HepG2 (cell line): ENCODE results near the gene TMEM41A. TPM values are rescaled to one million over a fixed set of nuclear protein-coding genes. Genes with fewer than 3 reads are reported as not detected.

Source experiments
- ADNP ChIP-seq: sonication (generic); formaldehyde crosslinking; IDR thresholded peaks from 2 replicates; pipeline ENCODE4 v1.4.0; 2020; ENCODE audit warnings: missing genetic modification reagents
- ESRRA ChIP-seq: sonication (generic); formaldehyde crosslinking; IDR thresholded peaks from 2 replicates; pipeline ENCODE4 v1.5.1; 2020; ENCODE audit warnings: mild to moderate bottlenecking, low read depth, missing genetic modification reagents
- FOXK2 ChIP-seq: fragments of 450-650 bp; IDR thresholded peaks from 2 replicates; pipeline ENCODE4 v1.6.1; 2016
- KDM2A ChIP-seq: sonication (generic); formaldehyde crosslinking; IDR thresholded peaks from 2 replicates; pipeline ENCODE4 v1.4.0; 2020; ENCODE audit warnings: low read depth, missing genetic modification reagents, borderline replicate concordance
- NR1H2 ChIP-seq: sonication (generic); formaldehyde crosslinking; IDR thresholded peaks from 2 replicates; pipeline ENCODE4 v1.8.1; 2022; ENCODE audit warnings: low read depth, missing genetic modification reagents, borderline replicate concordance
- RCOR2 ChIP-seq: IDR thresholded peaks from 2 replicates; pipeline ENCODE4 v1.6.1; 2016; ENCODE audit warnings: missing biosample characterization, missing genetic modification reagents
- SIX4 ChIP-seq: sonication (generic); formaldehyde crosslinking; IDR thresholded peaks from 2 replicates; pipeline ENCODE4 v1.4.0; 2020; ENCODE audit warnings: missing genetic modification reagents
- ZFP41 ChIP-seq: sonication (generic); formaldehyde crosslinking; IDR thresholded peaks from 2 replicates; pipeline ENCODE4 v1.4.0; 2020; ENCODE audit warnings: mild to moderate bottlenecking, missing genetic modification reagents, borderline replicate concordance
- ZFY ChIP-seq: sonication (generic); formaldehyde crosslinking; IDR thresholded peaks from 2 replicates; pipeline ENCODE4 v1.4.0; 2020; ENCODE audit warnings: missing genetic modification reagents
- ZNF331 ChIP-seq: sonication (generic); formaldehyde crosslinking; IDR thresholded peaks from 2 replicates; pipeline ENCODE4 v1.4.0; 2020; ENCODE audit warnings: missing genetic modification reagents
- ZSCAN29 ChIP-seq: sonication (generic); formaldehyde crosslinking; conservative IDR thresholded peaks from 2 replicates; pipeline ENCODE4 v1.4.0; 2020; ENCODE audit warnings: mild to moderate bottlenecking, missing genetic modification reagents
- polyA plus RNA-seq, 8 experiments: library from polyadenylated mRNA; depleted of rRNA in 3 of 8; stranded (reverse) in 7 of 8; unstranded in 1 of 8; fragments of >200 nt; fragmentation: Illumina TruSeq in 4 of 8; extraction: Trizol in 4 of 8; gene quantifications; 2 replicates each; pipeline versions ENCODE4 v1.2.1 to v1.2.3, GENCODE V29; 2011 to 2016; ENCODE audit warnings: low read depth in 4 of 8, missing spikeins in 1 of 8, mixed read lengths in 1 of 8; ENCODE audit not compliant: insufficient read depth in 1 of 8
- total RNA-seq, 5 experiments: library from RNA; depleted of rRNA; stranded (reverse); fragments of >200 nt; fragmentation: Illumina TruSeq; extraction: Trizol; gene quantifications; 2 replicates each; pipeline ENCODE4 v1.2.3, GENCODE V29; 2016; ENCODE audit warnings: low read depth in 1 of 5
- TF ChIP-seq, protein P1 (sequence below): sonication (generic); formaldehyde crosslinking; IDR thresholded peaks from 2 replicates; pipeline ENCODE4 v1.8.1; 2023; ENCODE audit warnings: mild to moderate bottlenecking, missing genetic modification reagents, borderline replicate concordance
- TF ChIP-seq, protein P2 (sequence below), 2 experiments: sonication (generic) in 1 of 2; formaldehyde crosslinking in 1 of 2; IDR thresholded peaks; 2 replicates each; pipeline versions ENCODE4 v1.5.1 to v1.6.1; 2011 to 2020; ENCODE audit warnings: borderline replicate concordance in 1 of 2, low read depth in 1 of 2, low read length in 1 of 2, mild to moderate bottlenecking in 1 of 2, missing genetic modification reagents in 1 of 2, moderate library complexity in 1 of 2
- TF ChIP-seq, protein P3 (sequence below): IDR thresholded peaks from 2 replicates; pipeline ENCODE4 v1.6.1; 2012; ENCODE audit warnings: inconsistent platforms
- TF ChIP-seq, protein P4 (sequence below): sonication (generic); formaldehyde crosslinking; IDR thresholded peaks from 2 replicates; pipeline ENCODE4 v1.4.0; 2020; ENCODE audit warnings: missing genetic modification reagents
- TF ChIP-seq, protein P5 (sequence below): sonication (generic); formaldehyde crosslinking; IDR thresholded peaks from 2 replicates; pipeline ENCODE4 v1.4.0; 2020; ENCODE audit warnings: missing genetic modification reagents, borderline replicate concordance

Gene TMEM41A
- total and polyA plus RNA-seq, 2 of the 13 experiments (the other 11 are each of a cell fraction or from before 2014, with no cell fraction given) = 30.0 to 40.0 TPM

DNA sequence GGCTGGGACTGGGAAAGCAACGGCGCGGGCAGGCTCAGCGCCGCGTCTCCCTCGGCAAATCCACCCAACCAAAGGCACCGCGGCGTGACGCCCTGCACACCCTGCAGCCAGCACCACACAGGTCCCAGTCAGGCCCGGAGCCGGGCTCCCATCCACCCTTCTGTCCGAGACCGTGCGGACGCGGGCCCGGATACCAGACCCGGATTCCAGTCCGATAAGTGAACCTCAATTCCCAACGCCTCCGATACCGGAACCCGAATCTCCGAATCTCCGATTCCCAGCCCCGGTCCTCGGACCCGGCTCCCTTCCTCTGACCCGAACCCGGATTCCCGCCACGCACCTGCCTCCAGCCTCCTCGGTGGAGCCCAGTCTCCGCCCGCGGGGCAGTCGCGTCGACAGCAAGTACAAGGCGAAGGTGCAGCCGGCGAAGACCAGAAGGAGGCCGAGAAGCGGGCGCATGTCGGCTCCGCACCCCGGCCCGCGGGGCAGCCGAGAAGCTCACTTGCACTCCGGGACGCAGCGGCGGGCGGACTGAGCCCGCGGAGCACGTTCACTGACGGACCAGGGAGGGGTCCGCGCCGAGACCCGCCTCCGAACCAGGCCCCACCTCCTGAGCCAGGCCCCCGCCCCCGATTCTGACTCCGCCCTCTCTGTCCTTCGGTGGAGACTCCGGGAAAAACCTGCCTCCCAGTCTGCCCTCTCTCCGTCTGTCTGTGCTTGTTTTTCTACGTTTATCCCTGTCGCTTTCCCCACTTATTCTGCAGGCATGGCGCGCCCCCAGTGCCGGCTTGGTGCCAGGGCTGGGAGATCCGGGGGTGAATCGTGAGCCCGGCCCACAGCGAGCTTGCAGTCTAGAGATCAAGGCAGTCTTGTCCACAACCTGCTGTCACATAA lies at the start of gene TMEM41A (continued):
- TF ChIP-seq, protein P1, sequence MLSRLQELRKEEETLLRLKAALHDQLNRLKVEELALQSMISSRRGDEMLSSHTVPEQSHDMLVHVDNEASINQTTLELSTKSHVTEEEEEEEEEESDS (CRISPR knock-in tag) = no peak
- TF ChIP-seq ESRRA (CRISPR knock-in tag) = 0 out of 2 replicates have a peak, but pooled peaks have one; percentile 36
- peak; percentile 97 for TF ChIP-seq KDM2A
- no peak for TF ChIP-seq NR1H2 (CRISPR knock-in tag)
- TF ChIP-seq, protein P2, sequence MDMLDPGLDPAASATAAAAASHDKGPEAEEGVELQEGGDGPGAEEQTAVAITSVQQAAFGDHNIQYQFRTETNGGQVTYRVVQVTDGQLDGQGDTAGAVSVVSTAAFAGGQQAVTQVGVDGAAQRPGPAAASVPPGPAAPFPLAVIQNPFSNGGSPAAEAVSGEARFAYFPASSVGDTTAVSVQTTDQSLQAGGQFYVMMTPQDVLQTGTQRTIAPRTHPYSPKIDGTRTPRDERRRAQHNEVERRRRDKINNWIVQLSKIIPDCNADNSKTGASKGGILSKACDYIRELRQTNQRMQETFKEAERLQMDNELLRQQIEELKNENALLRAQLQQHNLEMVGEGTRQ (IDR thresholded peaks at IDR 0.05; ENCODE audit: low read depth, low read length) = no peak; the same call in 1 of the 2 replicates
- TF ChIP-seq, protein P2 (CRISPR knock-in tag; IDR thresholded peaks at IDR 0.05; ENCODE audit: borderline replicate concordance) = peak; percentile 22; the same call in 1 of the 2 replicates
- TF ChIP-seq, protein P3, sequence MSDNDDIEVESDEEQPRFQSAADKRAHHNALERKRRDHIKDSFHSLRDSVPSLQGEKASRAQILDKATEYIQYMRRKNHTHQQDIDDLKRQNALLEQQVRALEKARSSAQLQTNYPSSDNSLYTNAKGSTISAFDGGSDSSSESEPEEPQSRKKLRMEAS = peak; percentile 91
- TF ChIP-seq ZSCAN29 (CRISPR knock-in tag) = peak; percentile 98
- TF ChIP-seq ZFY = peak; percentile 94
- TF ChIP-seq SIX4 (CRISPR knock-in tag) = peak; percentile 48; the same call in 1 of the 2 replicates
- peak; percentile 80 for TF ChIP-seq ZNF331 (CRISPR knock-in tag)
- TF ChIP-seq RCOR2 = 0 out of 2 replicates have a peak, but pooled peaks have one; percentile 22
- no peak for TF ChIP-seq ADNP (CRISPR knock-in tag)
- TF ChIP-seq, protein P4, sequence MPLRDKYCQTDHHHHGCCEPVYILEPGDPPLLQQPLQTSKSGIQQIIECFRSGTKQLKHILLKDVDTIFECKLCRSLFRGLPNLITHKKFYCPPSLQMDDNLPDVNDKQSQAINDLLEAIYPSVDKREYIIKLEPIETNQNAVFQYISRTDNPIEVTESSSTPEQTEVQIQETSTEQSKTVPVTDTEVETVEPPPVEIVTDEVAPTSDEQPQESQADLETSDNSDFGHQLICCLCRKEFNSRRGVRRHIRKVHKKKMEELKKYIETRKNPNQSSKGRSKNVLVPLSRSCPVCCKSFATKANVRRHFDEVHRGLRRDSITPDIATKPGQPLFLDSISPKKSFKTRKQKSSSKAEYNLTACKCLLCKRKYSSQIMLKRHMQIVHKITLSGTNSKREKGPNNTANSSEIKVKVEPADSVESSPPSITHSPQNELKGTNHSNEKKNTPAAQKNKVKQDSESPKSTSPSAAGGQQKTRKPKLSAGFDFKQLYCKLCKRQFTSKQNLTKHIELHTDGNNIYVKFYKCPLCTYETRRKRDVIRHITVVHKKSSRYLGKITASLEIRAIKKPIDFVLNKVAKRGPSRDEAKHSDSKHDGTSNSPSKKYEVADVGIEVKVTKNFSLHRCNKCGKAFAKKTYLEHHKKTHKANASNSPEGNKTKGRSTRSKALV = peak; percentile 88
- TF ChIP-seq, protein P5, sequence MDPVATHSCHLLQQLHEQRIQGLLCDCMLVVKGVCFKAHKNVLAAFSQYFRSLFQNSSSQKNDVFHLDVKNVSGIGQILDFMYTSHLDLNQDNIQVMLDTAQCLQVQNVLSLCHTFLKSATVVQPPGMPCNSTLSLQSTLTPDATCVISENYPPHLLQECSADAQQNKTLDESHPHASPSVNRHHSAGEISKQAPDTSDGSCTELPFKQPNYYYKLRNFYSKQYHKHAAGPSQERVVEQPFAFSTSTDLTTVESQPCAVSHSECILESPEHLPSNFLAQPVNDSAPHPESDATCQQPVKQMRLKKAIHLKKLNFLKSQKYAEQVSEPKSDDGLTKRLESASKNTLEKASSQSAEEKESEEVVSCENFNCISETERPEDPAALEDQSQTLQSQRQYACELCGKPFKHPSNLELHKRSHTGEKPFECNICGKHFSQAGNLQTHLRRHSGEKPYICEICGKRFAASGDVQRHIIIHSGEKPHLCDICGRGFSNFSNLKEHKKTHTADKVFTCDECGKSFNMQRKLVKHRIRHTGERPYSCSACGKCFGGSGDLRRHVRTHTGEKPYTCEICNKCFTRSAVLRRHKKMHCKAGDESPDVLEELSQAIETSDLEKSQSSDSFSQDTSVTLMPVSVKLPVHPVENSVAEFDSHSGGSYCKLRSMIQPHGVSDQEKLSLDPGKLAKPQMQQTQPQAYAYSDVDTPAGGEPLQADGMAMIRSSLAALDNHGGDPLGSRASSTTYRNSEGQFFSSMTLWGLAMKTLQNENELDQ = no peak
- no peak for TF ChIP-seq ZFP41 (CRISPR knock-in tag)
- TF ChIP-seq FOXK2 = no peak
